ENCODE measurements around the gene BRAT1. TPM values are rescaled to one million over a fixed set of nuclear protein-coding genes. Genes with fewer than 3 reads are reported as not detected.

Gene BRAT1
- total and polyA plus RNA-seq, 2 experiments from 2014 or later = 19.2 to 45.0 TPM

- Histone ChIP-seq H3K9me3 (ENCODE audit: low read depth) (no peaks in the 10 kb centered on the region), H3K36me3 (replicated peaks; ENCODE audit: insufficient read depth, low read depth) (no peaks in the 10 kb centered on the region), H3K4me3 (no peak overlapping the region), H3K4me2 (no peak overlapping the region), H2AFZ (no peak overlapping the region), H4K20me1 (ENCODE audit: insufficient read depth, poor library complexity, severe bottlenecking) (no peaks in the 10 kb centered on the region), H3K79me2 (peaks cover 8% of the 10 kb centered on the region), H3K4me1 (ENCODE audit: insufficient read depth) (peaks cover 10% of the 10 kb centered on the region), H3K9me2 (replicated peaks; ENCODE audit: insufficient read depth) (no peaks in the 10 kb centered on the region), H3K27ac (no peak overlapping the region), H3K27me3 (no peaks in the 10 kb centered on the region)
- DNase-seq (ENCODE audit: low spot score) = no peak
- WGBS (ENCODE audit: low lambda C conversion rate, missing lambda C conversion rate) = 97% methylated on average over 9 of the region's 9 CpGs
- TF ChIP-seq EZH2phosphoT487 (IDR thresholded peaks at IDR 0.05; ENCODE audit: low read depth, severe bottlenecking, unreplicated experiment) (no peak), CTCF (IDR thresholded peaks at IDR 0.05; ENCODE audit: poor library complexity) (no peak), EZH2 (IDR thresholded peaks at IDR 0.05; ENCODE audit: borderline replicate concordance) (no peak)
These were observed 18.4 kb upstream of the BRAT1 start for GRCh38 chr7:2573761-2574160.

- no peak overlapping the region for H3K4me3 ChIP-seq
- no peak overlapping the region for H2AFZ ChIP-seq
- H3K9me2 ChIP-seq (replicated peaks; ENCODE audit: insufficient read depth) = no peaks in the 10 kb centered on the region
- DNase-seq (ENCODE audit: low spot score) = peak; percentile 49
- H3K79me2 ChIP-seq = peaks cover 9% of the 10 kb centered on the region
- peaks cover 10% of the 10 kb centered on the region for H3K4me1 ChIP-seq (ENCODE audit: insufficient read depth)
- no peaks in the 10 kb centered on the region for H3K27me3 ChIP-seq
- H4K20me1 ChIP-seq (ENCODE audit: insufficient read depth, poor library complexity, severe bottlenecking) = no peaks in the 10 kb centered on the region
- no peak for TF ChIP-seq EZH2 (IDR thresholded peaks at IDR 0.05; ENCODE audit: borderline replicate concordance)
- no peak for TF ChIP-seq CTCF (IDR thresholded peaks at IDR 0.05; ENCODE audit: poor library complexity)
- TF ChIP-seq EZH2phosphoT487 (IDR thresholded peaks at IDR 0.05; ENCODE audit: low read depth, severe bottlenecking, unreplicated experiment) = no peak
- no peaks in the 10 kb centered on the region for H3K36me3 ChIP-seq (replicated peaks; ENCODE audit: insufficient read depth, low read depth)
- 69% methylated on average over 22 of the region's 22 CpGs for WGBS (ENCODE audit: low lambda C conversion rate, missing lambda C conversion rate)
- no peaks in the 10 kb centered on the region for H3K9me3 ChIP-seq (ENCODE audit: low read depth)
- H3K4me2 ChIP-seq = peak overlapping the region; percentile 47
- peak overlapping the region; percentile 78 for H3K27ac ChIP-seq
These were observed 16.9 kb upstream of the BRAT1 start for GRCh38 chr7:2572101-2572842.

- DNase-seq (ENCODE audit: low spot score) = no peak
- Histone ChIP-seq H3K36me3 (replicated peaks; ENCODE audit: insufficient read depth, low read depth) (no peaks in the 10 kb centered on the region), H3K79me2 (peaks cover 13% of the 10 kb centered on the region), H3K4me2 (peak overlapping the region; percentile 47), H3K27ac (peak overlapping the region; percentile 78), H3K4me1 (ENCODE audit: insufficient read depth) (peaks cover 10% of the 10 kb centered on the region), H3K27me3 (no peaks in the 10 kb centered on the region), H3K9me3 (ENCODE audit: low read depth) (no peaks in the 10 kb centered on the region), H3K4me3 (no peak overlapping the region), H3K9me2 (replicated peaks; ENCODE audit: insufficient read depth) (no peaks in the 10 kb centered on the region), H4K20me1 (ENCODE audit: insufficient read depth, poor library complexity, severe bottlenecking) (no peaks in the 10 kb centered on the region), H2AFZ (no peak overlapping the region)
- TF ChIP-seq EZH2phosphoT487 (IDR thresholded peaks at IDR 0.05; ENCODE audit: low read depth, severe bottlenecking, unreplicated experiment) (no peak), EZH2 (IDR thresholded peaks at IDR 0.05; ENCODE audit: borderline replicate concordance) (no peak), CTCF (IDR thresholded peaks at IDR 0.05; ENCODE audit: poor library complexity) (no peak)
- WGBS (ENCODE audit: low lambda C conversion rate, missing lambda C conversion rate) = 74% methylated on average over 15 of the region's 15 CpGs
These were observed 16.1 kb upstream of the BRAT1 start for GRCh38 chr7:2571409-2571808.

Data from hepatocyte (in vitro differentiated cells).